GM23248 (cell line): ENCODE results near the gene HDGF.

Experiments used
- EZH2 ChIP-seq: fragments of 200-600 bp; sonication (generic); IDR thresholded peaks from 2 replicates; pipeline ENCODE4 v1.6.1; 2018; ENCODE audit warnings: antibody characterized with exemption, mild to moderate bottlenecking; ENCODE audit not compliant: insufficient read depth, poor library complexity, severe bottlenecking
- EZH2phosphoT487 ChIP-seq: fragments of 200-600 bp; sonication (generic); IDR thresholded peaks from 2 replicates; pipeline ENCODE4 v1.6.1; 2018; ENCODE audit warnings: antibody characterized with exemption, moderate library complexity, mild to moderate bottlenecking, low read depth; ENCODE audit not compliant: insufficient read depth

- no peak for TF ChIP-seq EZH2
- TF ChIP-seq EZH2phosphoT487 = no peak
These were observed 45.0 kb upstream of the HDGF start for GRCh38 chr1:156796340-156797097.
